Right forelimb (tissue), 1 donor: Measurements from ENCODE around the gene TNNC2.
"Not testable (repeated sequence)": the region's sequence is repeated elsewhere in the genome, so short reads cannot be mapped to it uniquely, and the experiment has no call there.

ENCODE experiments used
- DNase-seq: peaks from one replicate; pipeline ENCODE4 v3.0.0-alpha.2; 2018

The TNNC2 gene

GRCh38 chr20:45848421-45848820 lies 21.3 kb upstream of the TNNC2 start:
- no peak for DNase-seq

DNA sequence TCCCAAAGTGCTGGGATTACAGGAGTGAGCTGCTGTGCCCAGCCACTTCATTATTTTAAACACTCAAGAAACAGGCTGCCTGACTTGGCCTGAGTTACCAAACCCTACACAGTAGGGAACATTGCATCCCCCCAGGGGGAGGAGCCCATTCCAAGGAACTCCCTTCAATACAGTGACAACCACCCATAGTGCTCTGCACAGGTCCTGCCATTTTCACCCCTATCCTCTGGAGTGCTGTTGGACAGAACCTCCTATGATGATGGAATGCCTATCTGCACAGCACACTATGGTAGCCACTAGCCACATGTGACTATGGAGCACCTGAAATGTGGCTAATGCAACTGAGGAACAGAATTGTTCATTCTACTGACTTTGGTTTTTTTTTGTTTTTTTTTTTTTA lies 18.3 kb upstream of the TNNC2 start:
- no peak for DNase-seq

DNA sequence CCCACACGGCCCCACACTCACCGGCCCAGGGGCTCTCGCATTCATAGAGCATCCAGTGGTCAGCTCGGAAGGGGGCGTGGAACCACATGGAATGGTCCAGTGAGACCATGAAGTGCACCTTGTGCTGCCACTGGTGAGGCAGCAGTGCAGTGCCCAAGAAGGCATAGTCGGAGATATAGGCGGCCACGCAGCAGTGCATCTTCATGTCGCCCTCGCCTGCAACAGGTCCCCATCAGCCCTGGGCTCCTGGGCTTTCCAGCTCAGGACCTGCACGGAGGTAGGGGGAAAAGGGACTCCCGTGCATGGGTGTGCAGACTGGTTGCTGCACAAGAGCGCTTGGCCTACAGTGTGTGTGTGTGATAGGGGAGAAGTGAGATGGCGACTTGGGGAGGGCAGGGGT lies 16.4 kb upstream of the TNNC2 start:
- DNase-seq = no peak

- DNase-seq = no peak
Measured at GRCh38 chr20:45842169-45842812, 15.2 kb upstream of the TNNC2 start.

- DNase-seq = no peak
Measured at GRCh38 chr20:45841407-45842129, 14.5 kb upstream of the TNNC2 start.

DNA sequence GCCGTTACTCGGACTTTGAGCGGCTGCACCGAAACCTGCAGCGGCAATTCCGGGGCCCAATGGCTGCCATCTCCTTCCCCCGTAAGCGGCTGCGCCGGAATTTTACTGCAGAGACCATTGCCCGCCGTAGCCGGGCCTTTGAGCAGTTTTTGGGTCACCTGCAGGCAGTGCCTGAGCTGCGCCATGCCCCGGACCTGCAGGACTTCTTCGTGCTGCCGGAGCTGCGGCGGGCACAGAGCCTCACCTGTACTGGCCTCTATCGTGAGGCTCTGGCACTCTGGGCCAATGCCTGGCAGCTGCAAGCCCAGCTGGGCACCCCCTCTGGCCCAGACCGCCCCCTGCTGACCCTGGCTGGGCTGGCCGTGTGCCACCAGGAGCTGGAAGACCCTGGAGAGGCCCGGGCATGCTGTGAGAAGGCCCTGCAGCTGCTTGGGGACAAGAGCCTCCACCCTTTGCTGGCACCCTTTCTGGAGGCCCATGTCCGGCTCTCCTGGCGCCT lies 13.6 kb upstream of the TNNC2 start:
- no peak for DNase-seq

DNA sequence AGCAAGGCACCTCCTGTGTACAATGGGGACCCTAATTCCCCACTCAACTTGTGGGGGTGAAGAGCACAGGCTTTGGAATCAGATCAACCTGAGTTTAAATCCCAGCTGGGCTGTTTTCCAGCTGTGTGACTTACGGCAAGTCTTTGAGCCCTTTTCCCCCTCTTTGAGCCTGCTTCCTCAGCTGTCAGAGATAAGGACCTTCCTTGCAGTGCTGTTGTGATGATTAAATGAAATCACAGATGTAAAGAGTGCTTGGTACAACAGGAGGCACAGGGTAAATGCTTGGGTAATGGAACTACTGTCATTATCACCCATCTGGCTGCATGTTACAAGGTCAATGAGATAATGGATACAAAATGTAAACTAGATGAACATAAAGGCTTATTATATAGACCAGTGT lies 9.7 kb upstream of the TNNC2 start:
- DNase-seq = no peak

GRCh38 chr20:45835825-45836224 lies 8.7 kb upstream of the TNNC2 start:
- no peak for DNase-seq

- DNase-seq = no peak
Measured at GRCh38 chr20:45835329-45835765, 8.2 kb upstream of the TNNC2 start.

- DNase-seq = no peak
Measured at GRCh38 chr20:45834797-45835161, 7.7 kb upstream of the TNNC2 start.

- peak; percentile 89 for DNase-seq
Measured at GRCh38 chr20:45833883-45834796, 7.0 kb upstream of the TNNC2 start.

DNA sequence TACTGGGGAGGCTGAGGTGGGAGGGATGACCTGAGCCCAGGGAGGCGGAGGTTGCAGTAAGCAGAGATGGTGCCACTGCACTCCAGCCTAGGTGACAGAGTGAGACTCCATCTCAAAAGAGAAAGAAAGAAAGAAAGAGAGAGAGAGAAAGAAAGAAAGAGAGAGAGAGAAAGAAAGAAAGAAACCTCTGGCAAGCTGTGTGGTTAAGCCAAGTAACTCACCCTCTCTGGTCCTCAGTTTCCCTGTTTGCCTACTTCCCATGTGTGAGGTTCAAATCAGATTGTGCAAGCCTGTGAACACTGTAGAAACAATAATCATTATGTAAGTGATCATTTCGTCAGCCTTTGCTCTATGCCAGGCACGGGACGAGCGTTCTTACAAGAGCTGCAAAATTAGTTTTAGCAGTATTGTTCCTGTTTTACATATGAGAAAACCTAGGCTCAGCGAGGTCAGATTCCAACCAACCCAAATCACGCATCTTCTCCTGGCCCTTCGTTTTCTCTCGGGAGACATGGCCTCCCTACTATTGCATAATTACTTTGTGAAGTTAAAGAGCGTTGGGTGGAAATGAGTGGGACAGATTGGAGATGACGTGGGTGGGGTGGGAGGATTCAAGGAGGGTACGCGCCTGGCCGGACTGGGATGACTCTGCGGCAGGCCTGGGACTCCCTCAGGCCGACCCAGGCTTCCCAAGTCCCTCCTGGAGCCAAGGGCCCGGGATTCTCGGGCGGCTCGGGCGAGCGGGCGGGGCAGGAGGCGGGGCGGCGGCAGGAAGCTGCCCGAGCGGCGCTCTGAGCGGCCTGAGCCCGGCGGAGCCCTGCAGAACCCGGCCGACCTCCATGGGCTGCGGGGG lies 6.1 kb upstream of the TNNC2 start, which contains the start of gene SNX21:
SNX21 (plus strand) TSS at position 770 of the 853 bp plus-strand sequence. CDS start 121 bp downstream, outside the sequence.
- DNase-seq = peak; percentile 88

DNA sequence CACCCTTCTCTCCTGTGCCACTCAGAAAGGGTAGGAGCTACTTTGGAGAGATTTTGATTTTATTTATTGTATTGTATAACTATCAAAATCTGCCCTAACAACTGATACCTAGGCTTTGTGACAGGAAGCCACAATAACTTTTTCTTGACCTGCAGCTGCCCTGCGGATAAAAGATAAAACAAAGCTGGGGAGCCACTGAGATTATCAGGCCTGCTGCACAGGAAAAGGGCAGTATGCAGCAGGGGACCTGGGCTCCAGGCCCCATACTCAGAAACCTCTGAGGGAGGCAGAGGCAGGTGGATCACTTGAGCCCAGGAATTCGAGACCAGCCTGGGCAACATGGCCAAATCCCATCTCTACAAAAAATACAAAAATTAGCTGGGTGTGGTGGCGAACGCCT lies 5.5 kb upstream of the TNNC2 start:
- DNase-seq = no peak

DNA sequence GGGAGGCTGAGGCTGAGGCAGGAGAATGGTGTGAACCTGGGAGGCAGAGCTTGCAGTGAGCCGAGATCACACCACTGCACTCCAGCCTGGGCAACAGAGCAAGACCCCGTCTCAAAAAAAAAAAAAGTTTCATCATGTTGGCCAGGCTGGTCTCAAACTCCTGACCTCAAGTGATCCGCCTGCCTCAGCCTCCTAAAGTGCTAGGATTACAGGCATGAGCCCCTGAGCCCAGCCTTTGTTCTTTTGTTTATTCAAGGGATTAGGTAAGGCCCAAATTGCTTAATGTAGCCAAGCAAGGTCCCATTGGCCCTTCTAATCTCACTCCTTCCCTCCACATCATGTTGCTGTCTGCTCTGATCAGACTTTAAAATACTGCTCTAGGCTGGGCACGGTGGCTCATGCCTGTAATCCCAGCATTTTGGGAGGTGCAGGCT lies 2.6 kb upstream of the TNNC2 start:
- DNase-seq = not testable (repeated sequence)

- peak; percentile 70 for DNase-seq
Measured at GRCh38 chr20:45828589-45828988, 1.5 kb upstream of the TNNC2 start.

DNA sequence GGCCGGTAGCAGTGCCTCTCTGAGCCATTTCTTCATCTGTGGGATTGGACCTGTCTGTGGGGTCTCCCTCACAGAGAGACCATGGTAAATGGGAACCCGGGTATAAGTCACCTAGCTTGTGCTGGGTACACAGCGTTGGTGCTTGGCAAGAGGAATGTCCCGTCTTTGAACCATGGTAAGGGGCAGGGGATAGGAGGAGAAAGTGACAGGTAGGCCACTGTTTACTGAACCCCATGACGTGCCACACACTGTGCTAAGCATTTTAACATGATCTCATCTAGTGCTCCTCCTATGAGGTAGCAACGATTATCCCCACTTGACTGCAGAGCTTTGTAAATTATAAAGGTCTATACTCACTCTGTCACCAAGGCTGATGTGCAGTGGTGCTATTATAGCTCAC lies 600 bp upstream of the TNNC2 start:
- DNase-seq = no peak

- no peak for DNase-seq
Measured at GRCh38 chr20:45826381-45827019, 612 bp downstream of the TNNC2 start.

- DNase-seq = no peak
Measured at GRCh38 chr20:45823949-45824835, 2.9 kb downstream of the TNNC2 start.

DNA sequence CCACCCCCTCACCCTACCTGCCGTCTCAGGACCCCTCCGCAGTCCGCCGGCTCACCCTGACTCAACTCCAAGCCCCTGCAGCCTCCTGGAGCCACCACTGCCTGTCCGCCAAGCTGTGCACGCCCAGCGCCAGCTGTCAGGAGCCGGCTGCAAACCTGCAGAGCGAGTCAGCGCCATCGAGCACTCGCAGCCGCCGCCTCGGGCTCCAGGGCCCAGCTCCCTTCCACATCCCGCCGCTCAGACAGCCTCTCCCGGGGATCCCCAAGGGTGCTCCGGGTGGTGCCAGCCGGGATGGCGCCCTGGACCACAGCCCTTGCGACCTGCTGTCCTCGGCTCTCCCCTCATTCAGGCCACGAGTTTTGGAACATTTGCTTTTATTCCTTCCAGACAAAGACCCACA lies 4.3 kb downstream of the TNNC2 start:
- DNase-seq = no peak

GRCh38 chr20:45821947-45822346 lies 5.2 kb downstream of the TNNC2 start:
- DNase-seq = no peak

- DNase-seq = no peak
Measured at GRCh38 chr20:45819466-45819865, 7.6 kb downstream of the TNNC2 start.
